ENCODE results near the gene CXCL8. TPM values are rescaled to one million over a fixed set of nuclear protein-coding genes. Genes with fewer than 3 reads are reported as not detected.
"Not testable (repeated sequence)": the region's sequence is repeated elsewhere in the genome, so short reads cannot be mapped to it uniquely, and the experiment has no call there.

Gene CXCL8
- polyA plus RNA-seq (2012; ENCODE audit: low read depth, missing spikeins), result 0.60 TPM

- no peak for DNase-seq (ENCODE audit: insufficient read length, low spot score)
- FAIRE-seq, result no peak
- TF ChIP-seq POU2F2 (IDR thresholded peaks at IDR 0.05; ENCODE audit: low read depth, low read length) (no peak), TAF1 (IDR thresholded peaks at IDR 0.05; ENCODE audit: low read depth, low read length) (no peak), POLR2AphosphoS5 (IDR thresholded peaks at IDR 0.05; ENCODE audit: low read depth, low read length) (no peak), POLR2A (IDR thresholded peaks at IDR 0.05; ENCODE audit: low read depth, low read length) (no peak), SPI1 (IDR thresholded peaks at IDR 0.05; ENCODE audit: low read depth, low read length) (no peak), PAX5 (IDR thresholded peaks at IDR 0.05; ENCODE audit: insufficient read depth, low read length, severe bottlenecking) (no peak)
Measured at GRCh38 chr4:73740353-73740778, at the start of gene CXCL8. Gene CXCL8, plus strand, starts transcription at chr4:73740569. Its CDS starts 90 bp downstream, at chr4:73740659.

- FAIRE-seq; DNase-seq (ENCODE audit: insufficient read length, low spot score): not testable (repeated sequence)
Measured at GRCh38 chr4:73691201-73691600, 49.2 kb upstream of the CXCL8 start.

GRCh38 chr4:73691759-73692158 lies 48.6 kb upstream of the CXCL8 start:
- DNase-seq (ENCODE audit: insufficient read length, low spot score), result no peak
- TF ChIP-seq POU2F2 (IDR thresholded peaks at IDR 0.05; ENCODE audit: low read depth, low read length), result no peak
- TF ChIP-seq SPI1 (IDR thresholded peaks at IDR 0.05; ENCODE audit: low read depth, low read length), result no peak
- FAIRE-seq, result no peak

GRCh38 chr4:73692254-73692653 lies 48.1 kb upstream of the CXCL8 start:
- no peak for TF ChIP-seq TAF1 (IDR thresholded peaks at IDR 0.05; ENCODE audit: low read depth, low read length)
- no peak for TF ChIP-seq POLR2A (IDR thresholded peaks at IDR 0.05; ENCODE audit: low read depth, low read length)
- TF ChIP-seq SPI1 (IDR thresholded peaks at IDR 0.05; ENCODE audit: low read depth, low read length), result no peak
- TF ChIP-seq POLR2AphosphoS5 (IDR thresholded peaks at IDR 0.05; ENCODE audit: low read depth, low read length), result no peak
- TF ChIP-seq POU2F2 (IDR thresholded peaks at IDR 0.05; ENCODE audit: low read depth, low read length), result no peak
- TF ChIP-seq PAX5 (IDR thresholded peaks at IDR 0.05; ENCODE audit: insufficient read depth, low read length, severe bottlenecking), result no peak
- DNase-seq (ENCODE audit: insufficient read length, low spot score) (no peak), FAIRE-seq (no peak)

GRCh38 chr4:73692701-73693100 lies 47.7 kb upstream of the CXCL8 start:
- no peak for FAIRE-seq
- no peak for DNase-seq (ENCODE audit: insufficient read length, low spot score)
- TF ChIP-seq POU2F2 (IDR thresholded peaks at IDR 0.05; ENCODE audit: low read depth, low read length) (no peak), SPI1 (IDR thresholded peaks at IDR 0.05; ENCODE audit: low read depth, low read length) (no peak), PAX5 (IDR thresholded peaks at IDR 0.05; ENCODE audit: insufficient read depth, low read length, severe bottlenecking) (no peak)

- DNase-seq (ENCODE audit: insufficient read length, low spot score) (no peak), FAIRE-seq (no peak)
- no peak for TF ChIP-seq TAF1 (IDR thresholded peaks at IDR 0.05; ENCODE audit: low read depth, low read length)
- no peak for TF ChIP-seq POLR2A (IDR thresholded peaks at IDR 0.05; ENCODE audit: low read depth, low read length)
- TF ChIP-seq PAX5 (IDR thresholded peaks at IDR 0.05; ENCODE audit: insufficient read depth, low read length, severe bottlenecking), result no peak
- no peak for TF ChIP-seq POU2F2 (IDR thresholded peaks at IDR 0.05; ENCODE audit: low read depth, low read length)
- no peak for TF ChIP-seq SPI1 (IDR thresholded peaks at IDR 0.05; ENCODE audit: low read depth, low read length)
- TF ChIP-seq POLR2AphosphoS5 (IDR thresholded peaks at IDR 0.05; ENCODE audit: low read depth, low read length), result no peak
Measured at GRCh38 chr4:73693811-73694210, 46.6 kb upstream of the CXCL8 start.

GRCh38 chr4:73698217-73698616 lies 42.2 kb upstream of the CXCL8 start:
- TF ChIP-seq POLR2AphosphoS5 (IDR thresholded peaks at IDR 0.05; ENCODE audit: low read depth, low read length) (no peak), SPI1 (IDR thresholded peaks at IDR 0.05; ENCODE audit: low read depth, low read length) (no peak)
- FAIRE-seq (no peak), DNase-seq (ENCODE audit: insufficient read length, low spot score) (no peak)

- DNase-seq (ENCODE audit: insufficient read length, low spot score) (no peak), FAIRE-seq (no peak)
- TF ChIP-seq PAX5 (IDR thresholded peaks at IDR 0.05; ENCODE audit: insufficient read depth, low read length, severe bottlenecking) (no peak), POU2F2 (IDR thresholded peaks at IDR 0.05; ENCODE audit: low read depth, low read length) (no peak), SPI1 (IDR thresholded peaks at IDR 0.05; ENCODE audit: low read depth, low read length) (no peak), POLR2A (IDR thresholded peaks at IDR 0.05; ENCODE audit: low read depth, low read length) (no peak), TAF1 (IDR thresholded peaks at IDR 0.05; ENCODE audit: low read depth, low read length) (no peak), POLR2AphosphoS5 (IDR thresholded peaks at IDR 0.05; ENCODE audit: low read depth, low read length) (no peak)
Measured at GRCh38 chr4:73701116-73701515, 39.3 kb upstream of the CXCL8 start.

- no peak for FAIRE-seq
- TF ChIP-seq TAF1 (IDR thresholded peaks at IDR 0.05; ENCODE audit: low read depth, low read length) (no peak), PAX5 (IDR thresholded peaks at IDR 0.05; ENCODE audit: insufficient read depth, low read length, severe bottlenecking) (no peak), POLR2A (IDR thresholded peaks at IDR 0.05; ENCODE audit: low read depth, low read length) (no peak), POU2F2 (IDR thresholded peaks at IDR 0.05; ENCODE audit: low read depth, low read length) (no peak), SPI1 (IDR thresholded peaks at IDR 0.05; ENCODE audit: low read depth, low read length) (no peak), POLR2AphosphoS5 (IDR thresholded peaks at IDR 0.05; ENCODE audit: low read depth, low read length) (no peak)
- no peak for DNase-seq (ENCODE audit: insufficient read length, low spot score)
Measured at GRCh38 chr4:73702796-73703287, 37.5 kb upstream of the CXCL8 start.

- TF ChIP-seq POLR2AphosphoS5 (IDR thresholded peaks at IDR 0.05; ENCODE audit: low read depth, low read length) (no peak), SPI1 (IDR thresholded peaks at IDR 0.05; ENCODE audit: low read depth, low read length) (no peak), PAX5 (IDR thresholded peaks at IDR 0.05; ENCODE audit: insufficient read depth, low read length, severe bottlenecking) (no peak), POLR2A (IDR thresholded peaks at IDR 0.05; ENCODE audit: low read depth, low read length) (no peak), TAF1 (IDR thresholded peaks at IDR 0.05; ENCODE audit: low read depth, low read length) (no peak), POU2F2 (IDR thresholded peaks at IDR 0.05; ENCODE audit: low read depth, low read length) (no peak)
- DNase-seq (ENCODE audit: insufficient read length, low spot score) (no peak), FAIRE-seq (no peak)
Measured at GRCh38 chr4:73703320-73703719, 37.0 kb upstream of the CXCL8 start.
